GM19035 (cell line): ENCODE results near the gene PHAX.
"Not testable (repeated sequence)": the region's sequence is repeated elsewhere in the genome, so short reads cannot be mapped to it uniquely, and the experiment has no call there.

Experiments used
- ATAC-seq: cut with Tn5 transposase; IDR thresholded peaks from one replicate; pipeline ENCODE4 v1.9.1; 2021; ENCODE audit not compliant: unreplicated experiment

Gene PHAX

GRCh38 chr5:126656401-126657007 lies 55.8 kb downstream of the PHAX start:
- no peak for ATAC-seq

GRCh38 chr5:126658561-126658960 lies 57.8 kb downstream of the PHAX start:
- no peak for ATAC-seq

GRCh38 chr5:126659805-126660482 lies 59.2 kb downstream of the PHAX start:
- ATAC-seq, result no peak

- no peak for ATAC-seq
Measured at GRCh38 chr5:126664586-126664985, 63.8 kb downstream of the PHAX start.

GRCh38 chr5:126670109-126670508 lies 69.4 kb downstream of the PHAX start:
- ATAC-seq, result not testable (repeated sequence)

- ATAC-seq, result not testable (repeated sequence)
Measured at GRCh38 chr5:126671681-126672080, 70.9 kb downstream of the PHAX start.

- no peak for ATAC-seq
Measured at GRCh38 chr5:126673477-126673876, 72.7 kb downstream of the PHAX start.

GRCh38 chr5:126674145-126674544 lies 73.4 kb downstream of the PHAX start:
- ATAC-seq, result no peak

- ATAC-seq, result no peak
Measured at GRCh38 chr5:126675338-126675737, 74.6 kb downstream of the PHAX start.

- ATAC-seq, result peak; percentile 83
Measured at GRCh38 chr5:126676195-126676624, 75.5 kb downstream of the PHAX start.
